HepG2 (cell line): ENCODE measurements around the gene WDR35. TPM values are rescaled to one million over a fixed set of nuclear protein-coding genes. Genes with fewer than 3 reads are reported as not detected.
A peak's percentile ranks its signal among the peaks of the same experiment; 100 is the strongest.

ENCODE experiments used
- ATF6 ChIP-seq: sonication (generic); formaldehyde crosslinking; conservative IDR thresholded peaks from 2 replicates; pipeline ENCODE4 v1.4.0; 2020; ENCODE audit warnings: missing genetic modification reagents
- ATF7-NPFF ChIP-seq: sonication (generic); formaldehyde crosslinking; IDR thresholded peaks from 2 replicates; pipeline ENCODE4 v1.8.1; 2023; ENCODE audit warnings: mild to moderate bottlenecking, low read depth, missing genetic modification reagents, moderate library complexity
- CAMTA2 ChIP-seq: sonication (generic); formaldehyde crosslinking; IDR thresholded peaks from 2 replicates; pipeline ENCODE4 v1.4.0; 2020; ENCODE audit warnings: mild to moderate bottlenecking, missing genetic modification reagents, borderline replicate concordance
- ELK4 ChIP-seq: sonication (generic); formaldehyde crosslinking; IDR thresholded peaks from 2 replicates; pipeline ENCODE4 v1.9.0; 2021; ENCODE audit warnings: missing genetic modification reagents, borderline replicate concordance
- NFIB ChIP-seq: sonication (generic); formaldehyde crosslinking; IDR thresholded peaks from 2 replicates; pipeline ENCODE4 v1.9.0; 2021; ENCODE audit warnings: missing genetic modification reagents, mild to moderate bottlenecking, borderline replicate concordance
- NR2F2 ChIP-seq: IDR thresholded peaks from 2 replicates; pipeline ENCODE4 v1.6.1; 2012; ENCODE audit warnings: low read depth, inconsistent platforms, borderline replicate concordance
- PRDM10 ChIP-seq: sonication (generic); formaldehyde crosslinking; IDR thresholded peaks from 2 replicates; pipeline ENCODE4 v1.4.0; 2020; ENCODE audit warnings: low read depth, missing genetic modification reagents
- RXRA ChIP-seq: sonication (generic); formaldehyde crosslinking; IDR thresholded peaks from 2 replicates; pipeline ENCODE4 v1.5.1; 2020; ENCODE audit warnings: missing genetic modification reagents
- SNAPC4 ChIP-seq: sonication (generic); formaldehyde crosslinking; IDR thresholded peaks from 2 replicates; pipeline ENCODE4 v1.4.0; 2020; ENCODE audit warnings: mild to moderate bottlenecking, missing genetic modification reagents
- TP53 ChIP-seq: sonication (generic); formaldehyde crosslinking; conservative IDR thresholded peaks from 2 replicates; pipeline ENCODE4 v1.4.0; 2020; ENCODE audit warnings: missing genetic modification reagents
- ZBTB26 ChIP-seq: IDR thresholded peaks from 2 replicates; pipeline ENCODE4 v1.6.1; 2016; ENCODE audit warnings: missing compliant biosample characterization, missing genetic modification reagents, borderline replicate concordance
- ZNF230 ChIP-seq: sonication (generic); formaldehyde crosslinking; IDR thresholded peaks from 2 replicates; pipeline ENCODE4 v1.4.0; 2020; ENCODE audit warnings: mild to moderate bottlenecking, missing genetic modification reagents
- ZNF331 ChIP-seq: sonication (generic); formaldehyde crosslinking; IDR thresholded peaks from 2 replicates; pipeline ENCODE4 v1.4.0; 2020; ENCODE audit warnings: missing genetic modification reagents
- ZNF432 ChIP-seq: sonication (generic); formaldehyde crosslinking; IDR thresholded peaks from 2 replicates; pipeline ENCODE4 v1.5.0; 2020; ENCODE audit warnings: missing genetic modification reagents, mild to moderate bottlenecking, borderline replicate concordance
- polyA plus RNA-seq, 8 experiments: library from polyadenylated mRNA; depleted of rRNA in 3 of 8; stranded (reverse) in 7 of 8; unstranded in 1 of 8; fragments of >200 nt; fragmentation: Illumina TruSeq in 4 of 8; extraction: Trizol in 4 of 8; gene quantifications; 2 replicates each; pipeline versions ENCODE4 v1.2.1 to v1.2.3, GENCODE V29; 2011 to 2016; ENCODE audit warnings: low read depth in 4 of 8, missing spikeins in 1 of 8, mixed read lengths in 1 of 8; ENCODE audit not compliant: insufficient read depth in 1 of 8
- total RNA-seq, 5 experiments: library from RNA; depleted of rRNA; stranded (reverse); fragments of >200 nt; fragmentation: Illumina TruSeq; extraction: Trizol; gene quantifications; 2 replicates each; pipeline ENCODE4 v1.2.3, GENCODE V29; 2016; ENCODE audit warnings: low read depth in 1 of 5

The WDR35 gene
- total and polyA plus RNA-seq, 2 of the 13 experiments (the other 11 are each of a cell fraction or from before 2014, with no cell fraction given): 11.1 to 19.6 TPM

- TF ChIP-seq SNAPC4: peak; percentile 48; the same call in 1 of the 2 replicates
- peak; percentile 81; the same call in 1 of the 2 replicates for TF ChIP-seq RXRA (CRISPR knock-in tag)
- TF ChIP-seq PRDM10 (CRISPR knock-in tag): peak; percentile 85
- TF ChIP-seq ZNF331: peak; percentile 86; the same call in 1 of the 2 replicates
- peak; percentile 76 for TF ChIP-seq ATF7-NPFF (CRISPR knock-in tag)
- TF ChIP-seq CAMTA2: peak; percentile 79
- 0 out of 2 replicates have a peak, but pooled peaks have one; percentile 36 for TF ChIP-seq ELK4 (CRISPR knock-in tag)
- TF ChIP-seq ZNF230 (CRISPR knock-in tag): peak; percentile 96
- peak; percentile 42; the same call in 1 of the 2 replicates for TF ChIP-seq ZBTB26 (CRISPR knock-in tag)
- 0 out of 2 replicates have a peak, but pooled peaks have one; percentile 68 for TF ChIP-seq NR2F2
- peak; percentile 87 for TF ChIP-seq ATF6 (CRISPR knock-in tag)
- TF ChIP-seq ZNF432 (CRISPR knock-in tag): no peak
- 0 out of 2 replicates have a peak, but pooled peaks have one; percentile 61 for TF ChIP-seq NFIB (CRISPR knock-in tag)
- TF ChIP-seq TP53 (CRISPR knock-in tag): peak; percentile 70; the same call in 1 of the 2 replicates
These were observed 88.3 kb downstream of the WDR35 start, which contains the start of gene TTC32 (continued) for GRCh38 chr2:19901442-19902215.
